IPS-11a (cell line): Measurements from ENCODE around the gene GP5.

Experiments
- H3K4me3 ChIP-seq: one replicate; pipeline ENCODE4 v1.5.1; 2013; ENCODE audit warnings: low read depth, low read length, control low read depth

Gene GP5

DNA sequence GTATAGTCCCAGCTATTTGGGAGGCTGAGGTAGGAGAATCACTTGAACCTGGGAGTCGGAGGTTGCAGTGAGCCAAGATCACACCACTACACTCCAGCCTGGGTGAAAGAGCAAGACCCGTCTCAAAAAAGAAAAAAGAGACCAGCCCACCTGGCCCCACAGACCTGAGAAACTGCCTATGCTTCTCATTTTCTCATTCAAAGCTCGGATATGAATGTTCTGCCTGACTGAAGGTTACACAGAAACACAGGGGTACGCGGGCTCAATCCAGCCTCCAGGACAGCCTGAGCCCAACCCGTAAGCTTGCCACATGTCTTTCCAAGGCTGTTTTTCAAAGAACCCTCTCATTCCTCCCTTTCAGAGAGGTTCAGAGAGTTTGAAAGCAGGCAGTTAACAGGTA lies 19.8 kb downstream of the GP5 start:
- no peak overlapping the region for H3K4me3 ChIP-seq

DNA sequence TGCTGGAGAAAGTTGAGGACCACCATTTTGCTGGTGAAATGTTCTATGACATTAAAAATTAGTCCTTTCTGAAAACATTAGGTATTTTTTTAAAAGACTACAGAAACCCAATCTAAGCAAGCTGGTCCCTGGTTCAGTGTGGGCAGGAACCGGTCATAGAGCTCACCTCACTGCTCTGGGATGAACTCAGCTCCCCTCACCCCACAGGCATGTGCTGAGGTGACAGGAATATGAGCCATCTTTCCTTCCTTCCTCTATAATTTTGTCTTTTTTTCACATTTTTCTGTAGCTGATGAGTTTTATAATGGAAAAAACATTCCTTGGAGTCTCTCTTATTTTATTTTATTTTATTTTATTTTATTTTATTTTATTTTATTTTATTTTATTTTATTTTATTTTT lies 21.4 kb downstream of the GP5 start:
- no peak overlapping the region for H3K4me3 ChIP-seq

DNA sequence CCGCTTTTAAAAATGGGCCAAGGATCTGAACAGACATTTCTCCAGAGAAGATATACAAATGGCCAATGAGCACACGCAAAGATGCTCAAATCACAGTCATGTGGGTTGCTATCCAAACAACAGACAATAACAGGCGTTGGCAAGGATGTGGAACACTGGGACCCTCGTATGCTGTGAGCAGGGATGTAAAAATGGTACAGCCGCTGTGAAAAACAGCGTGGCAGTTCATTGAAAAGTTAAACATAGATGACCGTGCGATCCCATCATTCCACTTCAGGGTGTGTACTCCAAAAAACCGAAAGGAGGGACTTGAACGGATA lies 22.9 kb downstream of the GP5 start:
- no peak overlapping the region for H3K4me3 ChIP-seq

DNA sequence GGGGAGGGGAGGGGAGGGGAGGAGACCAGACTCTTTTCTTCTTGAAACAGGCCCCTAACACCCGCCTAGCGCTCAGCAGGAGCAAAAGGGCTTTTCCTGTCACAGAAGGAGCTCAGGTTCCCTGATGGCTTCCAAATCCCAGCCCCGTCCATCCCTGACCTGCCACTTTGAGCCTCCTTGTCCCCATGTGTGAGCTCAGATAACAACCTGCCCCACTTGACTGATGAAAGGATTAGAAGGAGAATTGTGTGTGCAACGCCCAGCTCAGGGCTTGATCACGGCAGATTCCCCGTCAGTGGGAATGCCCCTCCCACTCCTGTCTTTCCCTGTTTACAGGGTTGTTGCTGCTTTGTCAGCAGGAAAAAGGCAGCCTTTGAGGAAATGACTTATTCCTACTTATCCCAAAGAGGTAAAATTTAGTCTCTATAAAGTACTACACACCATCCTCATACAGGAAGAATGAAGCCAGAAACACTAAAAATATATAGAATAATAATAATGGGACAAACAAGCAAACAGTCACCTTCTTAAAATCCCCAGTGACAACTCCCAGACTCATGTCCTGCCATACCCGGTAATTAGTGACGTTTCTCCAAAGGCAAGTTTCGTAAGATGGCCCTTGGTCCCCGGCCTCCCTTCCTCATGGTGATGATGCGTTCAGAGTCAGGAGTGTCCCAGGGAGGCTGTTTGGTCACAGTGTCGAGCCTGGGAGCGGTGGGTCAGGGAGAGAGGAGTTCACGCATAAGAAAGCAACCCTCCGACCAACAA lies 23.4 kb downstream of the GP5 start:
- no peak overlapping the region for H3K4me3 ChIP-seq

DNA sequence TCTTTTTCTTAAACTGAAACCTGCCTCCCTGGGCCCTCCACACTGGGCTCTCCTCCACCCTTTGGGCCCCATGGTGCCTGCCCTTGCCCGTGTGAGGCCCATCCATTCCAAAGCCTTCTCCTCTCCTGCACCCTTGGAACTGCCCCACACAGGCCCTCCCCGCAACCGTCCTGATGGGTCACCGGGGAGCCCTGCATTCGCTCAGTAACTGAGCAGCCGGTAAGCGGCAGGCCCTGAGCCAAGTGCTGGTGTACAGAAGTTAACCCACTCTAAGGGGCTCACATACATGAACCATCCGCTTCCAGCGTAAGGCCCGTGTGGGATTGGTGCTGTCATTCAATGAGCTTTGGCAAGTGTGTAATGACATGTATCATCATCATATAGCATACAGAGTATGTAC lies 24.1 kb downstream of the GP5 start:
- no peak overlapping the region for H3K4me3 ChIP-seq

DNA sequence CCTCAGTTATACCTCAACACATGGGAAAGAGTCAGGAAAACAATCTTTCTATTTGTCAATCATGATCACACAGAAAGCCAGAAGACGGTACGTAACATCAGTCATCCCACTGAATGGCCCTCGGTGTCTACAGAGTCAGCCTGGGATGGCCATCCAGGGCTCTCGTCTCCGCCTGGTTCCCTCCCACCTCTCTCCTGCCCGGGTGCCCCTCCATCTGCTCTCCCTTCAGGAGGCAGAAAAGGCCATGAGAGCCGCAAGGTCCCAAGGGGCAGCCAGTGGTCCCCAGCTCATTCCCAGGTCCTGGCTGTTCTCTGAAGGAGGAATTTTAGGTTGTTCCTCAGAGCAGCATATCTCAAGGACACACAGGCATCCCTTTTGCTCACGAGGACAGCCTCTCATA lies 25.2 kb downstream of the GP5 start:
- no peak overlapping the region for H3K4me3 ChIP-seq

DNA sequence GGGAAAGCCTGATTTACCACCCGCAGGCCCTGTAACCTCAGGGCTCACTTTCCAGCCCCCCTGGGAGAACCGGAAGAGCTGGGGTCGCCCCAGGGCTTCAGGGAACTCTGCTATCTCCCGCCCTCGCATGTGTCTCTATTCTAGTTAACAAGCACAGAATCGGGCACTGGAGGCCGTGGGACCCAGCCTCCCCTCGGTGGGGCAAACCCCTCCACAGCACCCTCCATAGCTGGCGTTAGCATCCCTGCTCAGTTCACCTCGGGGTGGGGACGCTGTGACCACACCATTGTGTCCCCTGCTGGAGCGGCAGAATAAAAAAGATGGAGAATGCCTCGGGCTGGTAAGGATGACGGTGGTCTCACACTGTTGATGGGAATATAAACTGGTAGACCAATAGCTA lies 26.0 kb downstream of the GP5 start:
- H3K4me3 ChIP-seq = no peak overlapping the region

DNA sequence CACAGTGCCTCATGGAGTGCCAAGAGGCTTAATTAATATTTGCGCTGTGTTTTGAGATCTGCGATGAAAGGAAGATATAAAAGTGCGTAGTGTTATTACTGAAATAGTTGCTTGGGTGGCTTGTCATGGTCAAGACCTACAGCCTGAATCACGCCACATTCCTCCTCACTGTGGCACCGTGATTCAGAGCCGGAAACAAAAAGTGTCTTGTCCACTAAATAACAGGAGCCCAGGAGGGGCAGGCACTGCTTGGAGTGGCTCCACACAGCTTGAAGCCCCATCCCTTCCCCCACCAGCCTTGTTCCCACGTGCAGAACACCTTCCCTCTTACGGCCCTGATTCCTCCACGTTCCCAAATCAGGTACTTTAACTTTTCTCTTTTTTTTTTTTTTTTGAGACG lies 28.3 kb downstream of the GP5 start:
- H3K4me3 ChIP-seq = no peak overlapping the region

DNA sequence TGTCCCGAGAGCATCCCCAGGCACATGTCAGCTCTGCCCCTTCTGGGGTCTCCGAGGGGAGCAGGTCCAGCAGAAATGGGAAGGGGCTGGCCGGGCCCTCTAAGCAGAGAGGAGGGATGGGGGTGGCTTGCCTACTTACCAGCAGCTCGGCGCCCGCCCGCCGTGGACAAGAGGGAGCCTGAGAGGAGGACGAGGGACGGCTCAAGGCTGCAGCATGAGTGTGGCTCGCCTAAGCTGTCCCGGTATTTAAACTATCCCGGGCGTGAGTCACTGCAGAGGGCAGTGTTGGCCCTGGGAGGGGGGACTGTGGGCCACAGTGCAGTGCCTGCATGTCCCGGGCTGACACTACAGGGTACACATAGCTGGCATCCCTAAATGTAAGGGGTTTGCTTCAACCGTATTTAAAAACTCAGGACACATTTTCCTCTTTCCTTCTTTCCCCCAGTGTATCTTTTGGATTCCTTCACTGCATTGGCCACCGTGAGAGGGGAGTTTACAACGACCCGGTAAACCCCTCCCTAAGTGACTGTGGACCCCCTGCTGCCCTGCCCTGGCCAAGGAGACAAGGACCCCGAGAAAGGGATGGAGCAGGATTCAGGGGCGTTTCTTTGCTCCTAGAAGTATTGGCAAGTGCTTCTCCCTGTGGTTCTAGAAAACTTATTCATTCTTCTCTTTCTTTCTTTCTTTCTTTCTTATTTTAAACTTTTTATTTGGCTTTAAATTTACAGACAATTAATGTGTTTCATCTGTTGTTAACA lies 29.4 kb downstream of the GP5 start, which contains the start of gene LRRC15:
TSS of gene LRRC15 (minus strand) at position 222 of the 758 bp plus-strand sequence. CDS start 8,700 bp downstream, outside the sequence.
- peak within 1 kb of the TSS; percentile 24 for H3K4me3 ChIP-seq

DNA sequence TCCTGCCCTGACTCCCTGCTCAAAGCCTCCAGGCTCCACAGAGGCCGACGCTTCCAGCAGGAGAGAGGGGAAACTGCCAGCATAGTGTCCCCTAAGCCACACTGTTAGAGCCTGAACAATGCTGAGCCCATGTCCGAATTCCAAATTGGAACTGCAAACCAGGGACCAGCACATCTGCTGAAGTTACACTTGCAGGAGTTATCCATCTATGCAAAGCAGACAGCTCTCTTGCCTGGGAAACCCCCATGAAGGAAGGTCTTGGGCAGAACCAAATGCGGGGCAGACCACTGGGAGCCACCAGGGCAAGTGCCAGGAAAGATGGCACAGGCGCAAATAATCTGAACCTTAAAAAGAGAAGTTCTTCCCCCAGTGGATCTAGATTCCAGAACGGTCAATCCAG lies 30.1 kb downstream of the GP5 start:
- H3K4me3 ChIP-seq = no peak overlapping the region

DNA sequence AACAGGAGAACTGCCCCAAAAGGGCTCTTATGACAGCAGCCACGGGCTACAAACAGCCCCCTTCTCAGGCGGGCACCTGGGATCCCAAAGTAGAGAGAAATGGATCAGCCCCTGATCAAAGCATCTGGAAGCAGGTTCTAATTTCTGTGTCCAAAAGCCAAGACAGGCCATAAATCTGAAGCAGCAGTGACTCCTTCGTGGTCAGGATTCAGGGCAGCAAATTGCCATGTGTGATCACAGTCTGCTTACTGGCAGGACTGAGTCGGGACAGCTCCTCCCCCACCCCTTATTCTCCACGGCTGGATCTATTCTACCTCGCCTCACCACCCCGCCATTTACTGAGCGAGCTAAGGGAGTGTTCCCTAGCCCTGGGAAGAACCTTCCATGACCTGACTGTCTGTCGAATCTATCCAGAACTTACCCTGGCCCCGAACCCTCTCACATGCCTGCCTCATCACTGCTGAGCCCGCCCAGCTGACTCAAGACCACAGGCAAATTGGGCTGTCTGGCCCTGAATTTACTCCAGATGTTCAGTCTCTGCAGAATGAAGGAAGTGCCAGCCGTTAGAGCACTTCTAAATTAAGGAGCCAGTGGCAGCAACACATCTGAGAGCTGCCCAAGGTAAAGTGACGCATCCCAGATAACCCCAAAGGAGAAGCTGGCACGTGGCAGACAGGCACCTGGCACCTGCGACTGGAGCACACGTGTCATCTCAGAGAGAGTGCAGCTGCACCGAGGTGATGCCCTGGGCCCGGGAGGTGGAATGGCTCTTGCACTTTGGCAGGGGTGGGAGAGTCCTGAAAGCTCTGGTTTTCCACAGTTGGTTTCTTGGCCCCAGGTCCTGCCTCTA lies 30.8 kb downstream of the GP5 start:
- no peak overlapping the region for H3K4me3 ChIP-seq

DNA sequence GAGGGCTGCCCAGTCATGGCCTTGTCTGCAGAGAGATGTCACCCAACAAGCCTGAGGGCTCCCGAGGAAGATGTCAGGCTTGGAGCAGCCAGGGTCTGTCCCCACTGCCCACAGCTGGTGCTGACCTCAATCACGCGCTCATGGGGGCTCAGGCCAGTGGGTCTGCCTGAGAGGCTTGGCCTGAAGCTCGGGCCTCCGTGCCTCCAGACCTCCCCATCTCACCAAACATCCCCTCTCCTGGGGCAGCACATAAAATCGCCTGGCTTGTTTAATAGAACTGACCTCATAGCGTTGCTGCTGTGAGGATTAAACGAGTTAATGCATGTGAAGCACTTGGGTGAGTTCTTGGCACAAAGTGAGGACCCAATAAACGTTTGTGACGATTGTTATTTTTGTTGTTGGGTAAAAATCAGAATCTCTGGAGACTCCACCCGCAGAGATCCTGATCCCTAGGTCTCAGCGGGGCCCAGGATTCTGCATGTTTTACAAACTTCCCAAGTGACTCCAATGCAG lies 33.0 kb downstream of the GP5 start:
- no peak overlapping the region for H3K4me3 ChIP-seq

DNA sequence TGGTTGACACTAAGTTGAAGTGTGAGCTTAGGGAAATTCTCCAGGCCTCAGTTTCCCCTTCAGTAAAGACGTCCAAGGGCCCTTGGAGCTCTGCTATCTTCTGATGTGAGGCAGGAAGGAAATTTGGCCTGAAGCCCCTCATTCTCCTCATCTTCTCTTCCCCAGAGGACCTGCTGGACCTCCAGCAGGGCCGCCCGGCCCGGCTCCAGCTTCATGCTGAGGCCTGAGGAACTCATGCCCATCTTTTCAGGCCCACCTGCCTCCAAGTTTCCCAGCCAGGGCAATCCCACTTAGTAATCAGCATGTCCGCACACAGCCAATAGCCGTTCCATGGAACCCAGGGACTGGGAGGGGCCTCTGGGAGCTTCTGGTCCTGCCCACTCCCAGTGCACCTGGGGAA lies 33.5 kb downstream of the GP5 start:
- H3K4me3 ChIP-seq = no peak overlapping the region

DNA sequence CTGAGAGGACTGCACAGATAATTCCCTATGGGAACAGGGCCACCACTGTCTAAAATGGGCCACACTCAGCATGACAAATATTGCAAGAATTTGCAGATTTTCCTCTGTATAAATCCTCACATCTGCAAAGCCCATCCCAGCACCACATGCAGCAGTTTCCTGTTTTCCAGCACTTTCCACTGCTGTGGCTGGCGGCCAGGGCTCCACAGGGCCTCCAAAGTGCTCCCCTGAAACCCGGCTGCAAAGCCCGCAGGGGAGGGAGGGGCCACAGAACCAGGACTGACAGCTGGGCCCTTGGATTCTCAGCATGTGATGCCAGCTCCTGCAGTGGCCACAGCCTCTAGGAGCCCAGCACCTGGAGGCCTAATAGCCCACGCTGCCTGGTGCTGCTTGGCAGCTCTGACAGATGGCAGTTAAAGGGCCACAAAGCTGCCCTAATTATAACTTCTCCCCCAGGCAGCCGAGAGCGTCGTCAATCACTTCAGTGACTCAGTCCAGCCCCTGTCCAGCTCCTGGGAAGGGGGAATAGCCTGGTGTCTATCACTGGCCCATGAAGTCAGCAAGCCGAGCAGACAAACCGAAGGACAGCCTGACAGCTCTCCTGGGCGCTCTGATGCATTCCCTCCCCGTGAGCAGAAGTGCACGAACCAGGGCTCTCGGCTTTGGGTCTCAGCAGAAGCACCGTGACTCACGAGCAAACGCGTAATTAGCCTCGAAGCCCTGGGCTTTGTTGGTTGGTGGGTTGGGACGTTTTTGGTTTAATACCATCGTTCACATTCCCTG lies 34.2 kb downstream of the GP5 start:
- H3K4me3 ChIP-seq = no peak overlapping the region

DNA sequence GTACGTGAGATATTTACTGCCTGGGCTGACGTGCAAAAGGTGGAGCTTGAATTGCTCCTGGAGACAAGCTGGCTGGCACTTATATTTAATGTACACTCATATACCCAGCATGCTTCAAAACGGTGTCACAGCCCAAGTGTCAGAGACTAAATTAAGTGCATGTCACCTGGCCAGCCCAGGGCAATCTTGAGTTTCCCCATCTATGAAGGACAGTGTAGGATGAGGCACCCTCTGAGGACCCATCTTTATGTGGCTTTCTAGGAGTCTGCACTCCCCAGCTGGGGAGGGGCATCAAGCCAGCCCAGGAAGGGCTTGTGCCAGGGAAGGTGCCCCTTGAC lies 34.8 kb downstream of the GP5 start:
- H3K4me3 ChIP-seq = no peak overlapping the region

DNA sequence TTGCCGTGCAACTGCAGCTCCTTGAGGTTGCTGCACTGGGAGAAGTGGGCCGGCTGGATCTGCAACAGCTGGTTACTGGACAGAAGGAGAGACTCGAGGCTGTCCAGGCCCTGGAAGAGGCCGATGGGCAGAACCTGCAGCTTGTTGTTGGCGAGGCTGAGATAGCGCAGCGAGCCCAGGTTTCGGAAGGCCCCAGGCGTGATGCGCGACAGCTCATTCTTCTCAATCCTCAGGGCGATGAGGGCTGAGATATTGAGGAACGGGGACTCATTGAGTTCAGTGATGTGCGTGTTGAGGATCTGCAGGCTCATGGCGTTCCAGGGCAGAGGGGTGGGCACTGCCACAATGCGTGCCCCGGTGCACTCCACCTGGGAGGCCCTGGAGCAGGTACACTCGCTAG lies 38.5 kb downstream of the GP5 start:
- H3K4me3 ChIP-seq = no peak overlapping the region

DNA sequence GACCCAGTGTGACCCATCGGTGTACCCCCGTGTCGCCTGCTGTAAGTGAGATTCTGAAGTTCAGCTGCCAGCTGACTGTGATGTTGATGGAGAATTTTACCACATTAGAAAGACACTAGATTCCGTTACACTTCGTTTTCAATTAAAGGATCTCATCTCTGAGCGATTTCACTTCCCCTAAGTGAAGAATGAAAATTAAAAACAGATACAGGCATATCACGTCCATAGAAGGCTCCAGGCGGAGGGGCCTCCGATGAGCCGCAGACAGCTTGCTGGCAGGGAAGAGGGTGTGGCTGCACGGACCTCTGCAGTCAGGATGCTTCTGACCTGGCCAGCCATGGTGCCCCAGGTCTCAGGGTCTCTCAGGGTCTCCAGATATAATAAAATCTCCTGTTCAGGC lies 41.4 kb downstream of the GP5 start:
- no peak overlapping the region for H3K4me3 ChIP-seq

DNA sequence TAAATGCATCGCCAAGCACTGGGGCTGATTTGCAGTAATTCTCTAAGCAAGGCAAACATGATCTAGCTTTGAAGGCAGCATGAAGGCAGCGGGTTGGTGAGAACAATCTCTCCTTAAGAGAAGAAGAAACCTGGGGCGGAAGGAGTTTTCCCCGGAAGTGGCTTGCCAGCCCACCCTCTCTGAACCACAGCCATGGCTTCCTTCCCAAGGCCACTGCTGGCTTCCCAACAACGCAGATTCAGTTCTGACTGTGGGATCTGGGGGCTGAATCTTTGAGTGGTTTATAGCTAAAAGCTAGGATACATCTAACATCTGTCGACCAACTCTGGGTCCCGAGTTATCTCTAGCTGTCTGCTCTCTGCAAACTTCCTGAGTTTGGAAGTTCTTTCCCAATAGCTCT lies 43.7 kb downstream of the GP5 start:
- no peak overlapping the region for H3K4me3 ChIP-seq

DNA sequence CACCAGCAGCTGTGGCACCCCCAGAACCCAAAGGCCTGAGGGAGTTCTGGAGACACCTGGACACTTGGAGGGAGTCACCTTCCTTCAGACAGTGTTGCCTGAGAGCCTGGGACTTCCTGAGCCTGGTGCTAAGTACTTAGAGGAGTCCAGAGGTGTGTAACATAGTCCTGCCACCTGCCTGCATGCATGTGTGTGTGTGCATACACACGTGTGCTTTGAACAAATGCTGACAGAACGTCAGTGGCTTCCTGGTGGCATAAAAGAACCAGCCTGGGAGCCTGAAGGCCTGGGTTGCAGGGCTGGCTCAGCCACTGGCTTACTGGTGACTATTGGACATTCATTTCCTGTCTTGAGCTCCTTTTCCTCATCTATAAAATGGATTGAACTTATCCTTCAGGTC lies 44.8 kb downstream of the GP5 start:
- H3K4me3 ChIP-seq = no peak overlapping the region

DNA sequence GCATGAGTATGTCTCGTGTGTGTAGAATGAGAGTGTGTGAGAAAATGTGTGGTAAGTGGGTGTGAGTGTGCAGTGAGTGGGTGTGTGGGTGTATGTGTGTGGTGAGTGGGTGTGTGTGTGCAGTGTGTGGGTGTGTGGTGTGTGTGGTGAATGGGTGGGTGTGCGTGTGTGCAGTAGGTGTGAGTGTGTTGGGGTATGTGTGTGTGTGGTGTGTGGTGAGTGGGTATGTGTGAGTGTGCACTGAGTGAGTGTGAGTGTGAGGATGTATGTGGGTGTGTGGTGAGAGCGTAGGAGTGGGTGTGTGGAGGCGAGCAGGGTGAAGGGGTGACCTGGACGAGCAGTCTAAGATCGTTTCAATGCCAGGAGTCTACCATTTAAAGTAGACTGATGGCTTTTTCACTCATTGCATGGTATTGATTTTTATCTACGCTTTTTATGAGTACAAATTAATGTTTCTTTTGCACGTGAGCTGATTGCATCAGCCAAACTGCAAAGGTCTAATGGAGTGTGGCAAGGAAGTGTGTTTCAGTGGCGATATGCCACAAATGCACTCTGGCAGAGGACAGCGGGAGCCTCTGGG lies 46.3 kb downstream of the GP5 start:
- H3K4me3 ChIP-seq = no peak overlapping the region
